ENCODE results near the gene LIPA.

- TF ChIP-seq CTCF (conservative IDR thresholded peaks at IDR 0.05; ENCODE audit: low read length) (peak; percentile 23; the same call in 1 of the 2 replicates), EZH2phosphoT487 (IDR thresholded peaks at IDR 0.05; ENCODE audit: borderline replicate concordance, low read depth, low read length) (no peak)
Observed at GRCh38 chr10:89245802-89246201, 5.8 kb downstream of the LIPA start.
